IMR-90 (cell line): ENCODE measurements around the gene C1R. TPM values are rescaled to one million over a fixed set of nuclear protein-coding genes. Genes with fewer than 3 reads are reported as not detected.
A peak's percentile ranks its signal among the peaks of the same experiment; 100 is the strongest.

Source experiments
- ATAC-seq: fragments of 200-7000 bp; cut with Tn5 transposase; 2 replicates; pipeline ENCODE4 v1.9.1; 2020; ENCODE audit warnings: low read depth, mild to moderate bottlenecking, moderate library complexity
- BruUV-seq: library from RNA; stranded (reverse); fragments of 400-500 nt; replicated peaks from 2 replicates; lab custom pipeline; 2021; lab: Mats Ljungman, UMichigan
- CTCF ChIA-PET: fragments of 300-600 bp; formaldehyde crosslinking; extraction: SDS; loops from one replicate; lab custom pipeline; 2021; ENCODE audit warnings: antibody characterized with exemption; lab: Yijun Ruan, JAX
- POLR2A ChIA-PET: fragments of 300-600 bp; sonication (Branson Sonifier 250); formaldehyde crosslinking; loops from one replicate; lab custom pipeline; 2022; ENCODE audit warnings: antibody characterized with exemption; ENCODE audit not compliant: unreplicated experiment; lab: Charles Lee
- DNase-seq: peaks from one replicate; pipeline ENCODE4 v3.0.0; 2013
- H2AFZ ChIP-seq: replicated peaks from 2 replicates; pipeline ENCODE3; 2013; ENCODE audit warnings: low read length, mild to moderate bottlenecking; ENCODE audit not compliant: poor library complexity
- H2AK5ac ChIP-seq: 2 replicates; pipeline ENCODE4 v1.6.1; 2013; ENCODE audit warnings: low read depth, low read length, inconsistent platforms
- H2AK9ac ChIP-seq: replicated peaks from 2 replicates; pipeline ENCODE3; 2013; ENCODE audit warnings: mild to moderate bottlenecking, low read depth, low read length, moderate library complexity; ENCODE audit not compliant: poor library complexity
- H2BK120ac ChIP-seq: 2 replicates; pipeline ENCODE4 v1.6.1; 2013; ENCODE audit warnings: low read depth, low read length, inconsistent platforms
- H2BK15ac ChIP-seq: 3 replicates; pipeline ENCODE4 v1.6.1; 2013; ENCODE audit warnings: low read depth, low read length, inconsistent platforms
- H2BK20ac ChIP-seq: 2 replicates; pipeline ENCODE4 v1.6.1; 2013; ENCODE audit warnings: low read depth, mild to moderate bottlenecking, inconsistent platforms, low read length, moderate library complexity
- H2BK5ac ChIP-seq: 2 replicates; pipeline ENCODE4 v1.6.1; 2013; ENCODE audit warnings: mild to moderate bottlenecking, low read depth, low read length, inconsistent platforms; ENCODE audit not compliant: poor library complexity, severe bottlenecking
- H3K14ac ChIP-seq: replicated peaks from 2 replicates; pipeline ENCODE4 v1.6.1; 2013; ENCODE audit warnings: low read depth, low read length, inconsistent platforms
- H3K18ac ChIP-seq: 2 replicates; pipeline ENCODE4 v1.6.1; 2013; ENCODE audit warnings: low read depth, low read length, control low read depth
- H3K23ac ChIP-seq: 2 replicates; pipeline ENCODE4 v1.6.1; 2013; ENCODE audit warnings: low read depth, low read length, inconsistent platforms
- H3K27ac ChIP-seq: 2 replicates; pipeline ENCODE4 v1.5.1; 2013; ENCODE audit warnings: mild to moderate bottlenecking, control low read depth, low read length; ENCODE audit not compliant: insufficient read depth
- H3K27me3 ChIP-seq: 2 replicates; pipeline ENCODE4 v1.6.1; 2013; ENCODE audit warnings: low read length; ENCODE audit not compliant: control insufficient read depth, insufficient read depth
- H3K36me3 ChIP-seq: 2 replicates; pipeline ENCODE4 v1.6.1; 2013; ENCODE audit warnings: low read length, mixed read lengths; ENCODE audit not compliant: control insufficient read depth, insufficient read depth
- H3K4ac ChIP-seq: 2 replicates; pipeline ENCODE4 v1.6.1; 2013; ENCODE audit warnings: low read depth, low read length, inconsistent platforms
- H3K4me1 ChIP-seq: 2 replicates; pipeline ENCODE4 v1.6.1; 2013; ENCODE audit warnings: low read length, mixed read lengths; ENCODE audit not compliant: control insufficient read depth, insufficient read depth
- H3K4me2 ChIP-seq: 2 replicates; pipeline ENCODE4 v1.6.1; 2013; ENCODE audit warnings: low read depth, mild to moderate bottlenecking, control low read depth, low read length, moderate library complexity
- H3K4me3 ChIP-seq: 2 replicates; pipeline ENCODE4 v1.5.1; 2013; ENCODE audit warnings: low read depth, mild to moderate bottlenecking, control low read depth, low read length, moderate library complexity; ENCODE audit not compliant: insufficient read depth
- H3K56ac ChIP-seq: 2 replicates; pipeline ENCODE4 v1.6.1; 2013; ENCODE audit warnings: low read length, inconsistent platforms; ENCODE audit not compliant: insufficient read depth; ENCODE audit errors: extremely low read depth
- H3K79me1 ChIP-seq, 2 experiments: 2 replicates each; pipeline ENCODE4 v1.6.1; 2013; ENCODE audit warnings: low read length in 2 of 2, inconsistent platforms in 1 of 2, low read depth in 1 of 2
- H3K9ac ChIP-seq: 2 replicates; pipeline ENCODE4 v1.6.1; 2013; ENCODE audit warnings: low read depth, low read length, control low read depth
- H3K9me1 ChIP-seq: 2 replicates; pipeline ENCODE4 v1.6.1; 2013; ENCODE audit warnings: low read length, inconsistent platforms; ENCODE audit not compliant: insufficient read depth
- H3K9me3 ChIP-seq: 2 replicates; pipeline ENCODE4 v1.6.1; 2013; ENCODE audit warnings: low read length; ENCODE audit not compliant: control insufficient read depth, insufficient read depth
- H4K20me1 ChIP-seq: 2 replicates; pipeline ENCODE4 v1.6.1; 2013; ENCODE audit warnings: low read length, inconsistent platforms; ENCODE audit not compliant: insufficient read depth
- H4K5ac ChIP-seq: 2 replicates; pipeline ENCODE4 v1.6.1; 2013; ENCODE audit warnings: mild to moderate bottlenecking, low read depth, low read length, control low read depth
- H4K8ac ChIP-seq, 2 experiments: 2 replicates each; pipeline ENCODE4 v1.6.1; 2013; ENCODE audit warnings: low read depth in 2 of 2, low read length in 2 of 2, control low read depth in 1 of 2, inconsistent platforms in 1 of 2
- H4K91ac ChIP-seq: 2 replicates; pipeline ENCODE4 v1.6.1; 2013; ENCODE audit warnings: low read depth, low read length, inconsistent platforms; ENCODE audit not compliant: insufficient read depth
- BHLHE40 ChIP-seq: fragments of 150-350 bp; IDR thresholded peaks from 2 replicates; pipeline ENCODE4 v1.6.1; 2016; ENCODE audit warnings: mild to moderate bottlenecking, low read depth, low read length
- CHD1 ChIP-seq: IDR thresholded peaks from 2 replicates; pipeline ENCODE4 v1.6.1; 2012; ENCODE audit warnings: low read depth, low read length, improper control_type of control experiment
- FOS ChIP-seq: fragments of 150-350 bp; IDR thresholded peaks from 2 replicates; pipeline ENCODE4 v1.6.1; 2016; ENCODE audit warnings: low read depth, low read length
- MAFK ChIP-seq: IDR thresholded peaks from 2 replicates; pipeline ENCODE4 v1.6.1; 2012; ENCODE audit warnings: low read depth, low read length, improper control_type of control experiment
- MXI1 ChIP-seq: IDR thresholded peaks from 2 replicates; pipeline ENCODE4 v1.6.1; 2012; ENCODE audit warnings: low read depth, mild to moderate bottlenecking, low read length, moderate library complexity, borderline replicate concordance
- NFE2L2 ChIP-seq: fragments of 150-350 bp; IDR thresholded peaks from 2 replicates; pipeline ENCODE4 v1.6.1; 2016; ENCODE audit warnings: low read depth, mild to moderate bottlenecking, low read length
- POLR2A ChIP-seq: IDR thresholded peaks from 2 replicates; pipeline ENCODE4 v1.6.1; 2012; ENCODE audit warnings: mild to moderate bottlenecking, low read depth, low read length
- RAD21 ChIP-seq: IDR thresholded peaks from 2 replicates; pipeline ENCODE4 v1.6.1; 2012; ENCODE audit warnings: low read length, improper control_type of control experiment
- RCOR1 ChIP-seq: IDR thresholded peaks from 2 replicates; pipeline ENCODE4 v1.6.1; 2012; ENCODE audit warnings: mild to moderate bottlenecking, low read length, improper control_type of control experiment; ENCODE audit not compliant: insufficient replicate concordance
- RFX5 ChIP-seq: IDR thresholded peaks from 2 replicates; pipeline ENCODE4 v1.8.0; 2012; ENCODE audit warnings: low read depth, mild to moderate bottlenecking, low read length, moderate library complexity
- SMC3 ChIP-seq: fragments of 150-350 bp; IDR thresholded peaks from 2 replicates; pipeline ENCODE4 v1.6.1; 2016; ENCODE audit warnings: low read depth, mild to moderate bottlenecking, antibody characterized with exemption, low read length, moderate library complexity
- WGBS, 2 experiments: methylation state at CpG; one replicate each; pipeline versions ENCODE4 v1.1.5 to v1.1.7; 2013; ENCODE audit warnings: missing lambda C conversion rate in 2 of 2; ENCODE audit not compliant: insufficient read length in 1 of 2; ENCODE audit errors: extremely low coverage in 2 of 2; 5-methylcytosine and 5-hydroxymethylcytosine counted together
- dilution Hi-C: fragments of 300-500 bp; cut with HindIII; formaldehyde crosslinking; loops from one replicate; pipeline ENCODE4 v1.14.3; 2018; ENCODE audit warnings: low sequenced_read_pairs; ENCODE audit not compliant: unreplicated experiment
- in situ Hi-C: fragments of 300-500 bp; cut with MboI; formaldehyde crosslinking; loops from 3 replicates; pipeline ENCODE4 v1.14.3; 2019; ENCODE audit warnings: low sequenced_read_pairs, inconsistent platforms, mixed read lengths
- intact Hi-C: fragments of 100-400 bp; cut with micrococcal nuclease; formaldehyde crosslinking; loops from 2 replicates; pipeline ENCODE4 v1.10.0; 2022
- polyA plus RNA-seq, 3 experiments: library from polyadenylated mRNA; depleted of rRNA; stranded (reverse); fragments of >200 nt; gene quantifications; 2 replicates each; pipeline ENCODE4 v1.2.3, GENCODE V29; 2012; ENCODE audit warnings: low replicate concordance in 1 of 3
- total RNA-seq: library from RNA; depleted of rRNA; stranded (reverse); fragments of >200 nt; gene quantifications from 2 replicates; pipeline ENCODE4 v1.2.3, GENCODE V29; 2012
- TF ChIP-seq, protein P1 (sequence below): conservative IDR thresholded peaks from 2 replicates; pipeline ENCODE4 v1.5.1; 2012; ENCODE audit warnings: mild to moderate bottlenecking, low read depth, low read length, improper control_type of control experiment
- TF ChIP-seq, protein P2 (sequence below): fragments of 150-350 bp; IDR thresholded peaks from 2 replicates; pipeline ENCODE4 v1.6.1; 2017; ENCODE audit warnings: mild to moderate bottlenecking, antibody characterized with exemption, low read length, low read depth
- TF ChIP-seq, protein P3 (sequence below): fragments of 150-350 bp; IDR thresholded peaks from 2 replicates; pipeline ENCODE4 v1.6.1; 2016; ENCODE audit warnings: low read depth, mild to moderate bottlenecking, low read length, moderate library complexity, borderline replicate concordance

C1R gene
- total and polyA plus RNA-seq, 2 of the 4 experiments (the other 2 are of a cell fraction) = 38.4 to 165 TPM

DNA sequence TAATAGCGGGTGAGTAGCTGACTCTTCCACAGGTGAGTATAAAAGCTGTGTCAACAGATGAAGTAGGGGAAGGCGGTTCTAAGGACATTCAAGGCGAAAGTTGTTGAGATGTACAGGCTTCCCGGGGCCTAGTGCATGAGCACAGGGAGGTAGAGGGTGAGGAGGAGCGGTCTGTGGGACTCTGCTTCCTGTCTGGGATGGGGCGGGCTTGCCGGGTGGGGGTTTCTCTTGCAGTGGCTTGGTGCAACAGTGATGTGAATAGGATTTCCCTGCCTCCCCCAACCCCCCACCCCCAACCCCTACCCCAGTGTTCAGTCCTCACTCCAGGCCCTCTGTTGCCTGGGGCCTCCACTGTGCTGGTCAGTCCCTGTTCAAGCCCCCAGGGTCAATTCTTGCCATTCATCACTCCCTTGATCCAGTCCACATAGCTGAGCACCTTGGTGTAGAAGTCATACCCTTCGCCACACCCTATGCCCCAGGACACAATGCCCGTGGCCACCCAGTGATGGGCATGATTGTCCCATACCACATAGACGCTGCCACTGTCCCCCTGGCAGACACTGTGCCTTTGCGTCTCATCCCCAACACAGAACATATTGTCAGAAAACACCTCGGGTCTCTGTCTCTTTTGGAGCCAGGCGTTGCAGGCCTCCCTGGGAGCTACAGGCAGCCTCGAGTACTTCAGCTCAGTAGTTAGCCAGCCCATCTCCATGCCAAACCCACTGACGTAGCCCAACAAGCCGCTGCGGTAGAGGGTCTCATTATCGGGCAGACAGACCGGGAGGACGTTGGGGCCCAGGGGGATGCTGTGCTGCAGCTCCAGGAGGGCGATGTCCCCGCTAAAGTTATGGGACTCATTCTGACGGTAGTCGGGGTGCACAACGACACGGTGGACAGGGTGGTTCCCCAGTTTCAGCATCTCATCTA is 4.0 kb upstream of the C1R start:
- Histone ChIP-seq H3K18ac (no peak overlapping the region), H3K23ac (no peak overlapping the region), H3K9me1 (peaks cover 13% of the 10 kb centered on the region), H2AK9ac (peak overlapping the region; percentile 65), H2BK5ac (no peak overlapping the region), H3K4me3 (no peak overlapping the region), H3K9me3 (no peaks in the 10 kb centered on the region), H3K27ac (no peak overlapping the region), H2AFZ (peak overlapping the region; percentile 73), H2AK5ac (no peak overlapping the region), H2BK20ac (no peak overlapping the region), H2BK120ac (no peak overlapping the region), H3K56ac (no peak overlapping the region), H2BK15ac (no peak overlapping the region), H3K36me3 (peaks cover 8% of the 10 kb centered on the region), H3K14ac (no peak overlapping the region), H3K9ac (no peak overlapping the region), H4K91ac (no peak overlapping the region), H3K4ac (no peak overlapping the region), H4K5ac (no peak overlapping the region), H4K20me1 (no peaks in the 10 kb centered on the region), H3K27me3 (no peaks in the 10 kb centered on the region), H3K4me2 (no peak overlapping the region), H4K8ac (no peak overlapping the region), H3K79me1 (peaks cover 10 to 12% of the 10 kb centered on the region in 2 experiments), H3K4me1 (peaks cover 13% of the 10 kb centered on the region)
- no TSS peak for BruUV-seq
- POLR2A ChIA-PET = interaction anchor here (0.5 kb wide), 1 partner anchor 25 kb away, joined by 4 read pairs; no protein-coding TSS in a partner anchor
- DNase-seq = no peak
- dilution Hi-C loops = no loop called here
- no peak for ATAC-seq
- 64% methylated on average over 11 of the region's 26 CpGs; no CpG with 5 or more reads in 1 of the 2 experiments for WGBS, 2 experiments
- CTCF ChIA-PET = no interaction called here
- intact Hi-C loops = no loop called here
- in situ Hi-C loops = no loop called here
- no peak for TF ChIP-seq RCOR1
- TF ChIP-seq, protein P1, sequence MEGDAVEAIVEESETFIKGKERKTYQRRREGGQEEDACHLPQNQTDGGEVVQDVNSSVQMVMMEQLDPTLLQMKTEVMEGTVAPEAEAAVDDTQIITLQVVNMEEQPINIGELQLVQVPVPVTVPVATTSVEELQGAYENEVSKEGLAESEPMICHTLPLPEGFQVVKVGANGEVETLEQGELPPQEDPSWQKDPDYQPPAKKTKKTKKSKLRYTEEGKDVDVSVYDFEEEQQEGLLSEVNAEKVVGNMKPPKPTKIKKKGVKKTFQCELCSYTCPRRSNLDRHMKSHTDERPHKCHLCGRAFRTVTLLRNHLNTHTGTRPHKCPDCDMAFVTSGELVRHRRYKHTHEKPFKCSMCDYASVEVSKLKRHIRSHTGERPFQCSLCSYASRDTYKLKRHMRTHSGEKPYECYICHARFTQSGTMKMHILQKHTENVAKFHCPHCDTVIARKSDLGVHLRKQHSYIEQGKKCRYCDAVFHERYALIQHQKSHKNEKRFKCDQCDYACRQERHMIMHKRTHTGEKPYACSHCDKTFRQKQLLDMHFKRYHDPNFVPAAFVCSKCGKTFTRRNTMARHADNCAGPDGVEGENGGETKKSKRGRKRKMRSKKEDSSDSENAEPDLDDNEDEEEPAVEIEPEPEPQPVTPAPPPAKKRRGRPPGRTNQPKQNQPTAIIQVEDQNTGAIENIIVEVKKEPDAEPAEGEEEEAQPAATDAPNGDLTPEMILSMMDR = no peak
- TF ChIP-seq, protein P2, sequence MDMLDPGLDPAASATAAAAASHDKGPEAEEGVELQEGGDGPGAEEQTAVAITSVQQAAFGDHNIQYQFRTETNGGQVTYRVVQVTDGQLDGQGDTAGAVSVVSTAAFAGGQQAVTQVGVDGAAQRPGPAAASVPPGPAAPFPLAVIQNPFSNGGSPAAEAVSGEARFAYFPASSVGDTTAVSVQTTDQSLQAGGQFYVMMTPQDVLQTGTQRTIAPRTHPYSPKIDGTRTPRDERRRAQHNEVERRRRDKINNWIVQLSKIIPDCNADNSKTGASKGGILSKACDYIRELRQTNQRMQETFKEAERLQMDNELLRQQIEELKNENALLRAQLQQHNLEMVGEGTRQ = no peak
- no peak for TF ChIP-seq POLR2A
- TF ChIP-seq FOS = no peak
- TF ChIP-seq MXI1 = no peak
- no peak for TF ChIP-seq BHLHE40
- TF ChIP-seq, protein P3, sequence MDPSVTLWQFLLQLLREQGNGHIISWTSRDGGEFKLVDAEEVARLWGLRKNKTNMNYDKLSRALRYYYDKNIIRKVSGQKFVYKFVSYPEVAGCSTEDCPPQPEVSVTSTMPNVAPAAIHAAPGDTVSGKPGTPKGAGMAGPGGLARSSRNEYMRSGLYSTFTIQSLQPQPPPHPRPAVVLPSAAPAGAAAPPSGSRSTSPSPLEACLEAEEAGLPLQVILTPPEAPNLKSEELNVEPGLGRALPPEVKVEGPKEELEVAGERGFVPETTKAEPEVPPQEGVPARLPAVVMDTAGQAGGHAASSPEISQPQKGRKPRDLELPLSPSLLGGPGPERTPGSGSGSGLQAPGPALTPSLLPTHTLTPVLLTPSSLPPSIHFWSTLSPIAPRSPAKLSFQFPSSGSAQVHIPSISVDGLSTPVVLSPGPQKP = no peak
- no peak for TF ChIP-seq CHD1
- no peak for TF ChIP-seq NFE2L2
- no peak for TF ChIP-seq SMC3
- no peak for TF ChIP-seq MAFK
- no peak for TF ChIP-seq RFX5
- TF ChIP-seq RAD21 = no peak
